IMR-90 (cell line): Measurements from ENCODE around the gene STRN4. TPM values are rescaled to one million over a fixed set of nuclear protein-coding genes. Genes with fewer than 3 reads are reported as not detected.

Experiments used
- ATAC-seq: fragments of 200-7000 bp; cut with Tn5 transposase; 2 replicates; pipeline ENCODE4 v1.9.1; 2020; ENCODE audit warnings: low read depth, mild to moderate bottlenecking, moderate library complexity
- BruUV-seq: library from RNA; stranded (reverse); fragments of 400-500 nt; replicated peaks from 2 replicates; lab custom pipeline; 2021; lab: Mats Ljungman, UMichigan
- CTCF ChIA-PET: fragments of 300-600 bp; formaldehyde crosslinking; extraction: SDS; loops from one replicate; lab custom pipeline; 2021; ENCODE audit warnings: antibody characterized with exemption; lab: Yijun Ruan, JAX
- POLR2A ChIA-PET: fragments of 300-600 bp; sonication (Branson Sonifier 250); formaldehyde crosslinking; loops from one replicate; lab custom pipeline; 2022; ENCODE audit warnings: antibody characterized with exemption; ENCODE audit not compliant: unreplicated experiment; lab: Charles Lee
- DNase-seq: peaks from one replicate; pipeline ENCODE4 v3.0.0; 2013
- H2AFZ ChIP-seq: replicated peaks from 2 replicates; pipeline ENCODE3; 2013; ENCODE audit warnings: low read length, mild to moderate bottlenecking; ENCODE audit not compliant: poor library complexity
- H2AK5ac ChIP-seq: 2 replicates; pipeline ENCODE4 v1.6.1; 2013; ENCODE audit warnings: low read depth, low read length, inconsistent platforms
- H2AK9ac ChIP-seq: replicated peaks from 2 replicates; pipeline ENCODE3; 2013; ENCODE audit warnings: mild to moderate bottlenecking, low read depth, low read length, moderate library complexity; ENCODE audit not compliant: poor library complexity
- H2BK120ac ChIP-seq: 2 replicates; pipeline ENCODE4 v1.6.1; 2013; ENCODE audit warnings: low read depth, low read length, inconsistent platforms
- H2BK15ac ChIP-seq: 3 replicates; pipeline ENCODE4 v1.6.1; 2013; ENCODE audit warnings: low read depth, low read length, inconsistent platforms
- H2BK20ac ChIP-seq: 2 replicates; pipeline ENCODE4 v1.6.1; 2013; ENCODE audit warnings: low read depth, mild to moderate bottlenecking, inconsistent platforms, low read length, moderate library complexity
- H2BK5ac ChIP-seq: 2 replicates; pipeline ENCODE4 v1.6.1; 2013; ENCODE audit warnings: mild to moderate bottlenecking, low read depth, low read length, inconsistent platforms; ENCODE audit not compliant: poor library complexity, severe bottlenecking
- H3K14ac ChIP-seq: replicated peaks from 2 replicates; pipeline ENCODE4 v1.6.1; 2013; ENCODE audit warnings: low read depth, low read length, inconsistent platforms
- H3K18ac ChIP-seq: 2 replicates; pipeline ENCODE4 v1.6.1; 2013; ENCODE audit warnings: low read depth, low read length, control low read depth
- H3K23ac ChIP-seq: 2 replicates; pipeline ENCODE4 v1.6.1; 2013; ENCODE audit warnings: low read depth, low read length, inconsistent platforms
- H3K27ac ChIP-seq: 2 replicates; pipeline ENCODE4 v1.5.1; 2013; ENCODE audit warnings: mild to moderate bottlenecking, control low read depth, low read length; ENCODE audit not compliant: insufficient read depth
- H3K27me3 ChIP-seq: 2 replicates; pipeline ENCODE4 v1.6.1; 2013; ENCODE audit warnings: low read length; ENCODE audit not compliant: control insufficient read depth, insufficient read depth
- H3K36me3 ChIP-seq: 2 replicates; pipeline ENCODE4 v1.6.1; 2013; ENCODE audit warnings: low read length, mixed read lengths; ENCODE audit not compliant: control insufficient read depth, insufficient read depth
- H3K4ac ChIP-seq: 2 replicates; pipeline ENCODE4 v1.6.1; 2013; ENCODE audit warnings: low read depth, low read length, inconsistent platforms
- H3K4me1 ChIP-seq: 2 replicates; pipeline ENCODE4 v1.6.1; 2013; ENCODE audit warnings: low read length, mixed read lengths; ENCODE audit not compliant: control insufficient read depth, insufficient read depth
- H3K4me2 ChIP-seq: 2 replicates; pipeline ENCODE4 v1.6.1; 2013; ENCODE audit warnings: low read depth, mild to moderate bottlenecking, control low read depth, low read length, moderate library complexity
- H3K4me3 ChIP-seq: 2 replicates; pipeline ENCODE4 v1.5.1; 2013; ENCODE audit warnings: low read depth, mild to moderate bottlenecking, control low read depth, low read length, moderate library complexity; ENCODE audit not compliant: insufficient read depth
- H3K56ac ChIP-seq: 2 replicates; pipeline ENCODE4 v1.6.1; 2013; ENCODE audit warnings: low read length, inconsistent platforms; ENCODE audit not compliant: insufficient read depth; ENCODE audit errors: extremely low read depth
- H3K79me1 ChIP-seq, 2 experiments: 2 replicates each; pipeline ENCODE4 v1.6.1; 2013; ENCODE audit warnings: low read length in 2 of 2, inconsistent platforms in 1 of 2, low read depth in 1 of 2
- H3K9ac ChIP-seq: 2 replicates; pipeline ENCODE4 v1.6.1; 2013; ENCODE audit warnings: low read depth, low read length, control low read depth
- H3K9me1 ChIP-seq: 2 replicates; pipeline ENCODE4 v1.6.1; 2013; ENCODE audit warnings: low read length, inconsistent platforms; ENCODE audit not compliant: insufficient read depth
- H3K9me3 ChIP-seq: 2 replicates; pipeline ENCODE4 v1.6.1; 2013; ENCODE audit warnings: low read length; ENCODE audit not compliant: control insufficient read depth, insufficient read depth
- H4K20me1 ChIP-seq: 2 replicates; pipeline ENCODE4 v1.6.1; 2013; ENCODE audit warnings: low read length, inconsistent platforms; ENCODE audit not compliant: insufficient read depth
- H4K5ac ChIP-seq: 2 replicates; pipeline ENCODE4 v1.6.1; 2013; ENCODE audit warnings: mild to moderate bottlenecking, low read depth, low read length, control low read depth
- H4K8ac ChIP-seq, 2 experiments: 2 replicates each; pipeline ENCODE4 v1.6.1; 2013; ENCODE audit warnings: low read depth in 2 of 2, low read length in 2 of 2, control low read depth in 1 of 2, inconsistent platforms in 1 of 2
- H4K91ac ChIP-seq: 2 replicates; pipeline ENCODE4 v1.6.1; 2013; ENCODE audit warnings: low read depth, low read length, inconsistent platforms; ENCODE audit not compliant: insufficient read depth
- BHLHE40 ChIP-seq: fragments of 150-350 bp; IDR thresholded peaks from 2 replicates; pipeline ENCODE4 v1.6.1; 2016; ENCODE audit warnings: mild to moderate bottlenecking, low read depth, low read length
- CHD1 ChIP-seq: IDR thresholded peaks from 2 replicates; pipeline ENCODE4 v1.6.1; 2012; ENCODE audit warnings: low read depth, low read length, improper control_type of control experiment
- MAZ ChIP-seq: IDR thresholded peaks from 2 replicates; pipeline ENCODE4 v1.6.1; 2012; ENCODE audit warnings: low read depth, mild to moderate bottlenecking, low read length, improper control_type of control experiment, moderate library complexity, borderline replicate concordance
- MXI1 ChIP-seq: IDR thresholded peaks from 2 replicates; pipeline ENCODE4 v1.6.1; 2012; ENCODE audit warnings: low read depth, mild to moderate bottlenecking, low read length, moderate library complexity, borderline replicate concordance
- RCOR1 ChIP-seq: IDR thresholded peaks from 2 replicates; pipeline ENCODE4 v1.6.1; 2012; ENCODE audit warnings: mild to moderate bottlenecking, low read length, improper control_type of control experiment; ENCODE audit not compliant: insufficient replicate concordance
- RFX5 ChIP-seq: IDR thresholded peaks from 2 replicates; pipeline ENCODE4 v1.8.0; 2012; ENCODE audit warnings: low read depth, mild to moderate bottlenecking, low read length, moderate library complexity
- SMC3 ChIP-seq: fragments of 150-350 bp; IDR thresholded peaks from 2 replicates; pipeline ENCODE4 v1.6.1; 2016; ENCODE audit warnings: low read depth, mild to moderate bottlenecking, antibody characterized with exemption, low read length, moderate library complexity
- USF2 ChIP-seq: fragments of 150-350 bp; IDR thresholded peaks from 2 replicates; pipeline ENCODE4 v1.6.1; 2017; ENCODE audit warnings: mild to moderate bottlenecking, antibody characterized with exemption, low read length, low read depth
- WGBS, 2 experiments: methylation state at CpG; one replicate each; pipeline versions ENCODE4 v1.1.5 to v1.1.7; 2013; ENCODE audit warnings: missing lambda C conversion rate in 2 of 2; ENCODE audit not compliant: insufficient read length in 1 of 2; ENCODE audit errors: extremely low coverage in 2 of 2; 5-methylcytosine and 5-hydroxymethylcytosine counted together
- dilution Hi-C: fragments of 300-500 bp; cut with HindIII; formaldehyde crosslinking; loops from one replicate; pipeline ENCODE4 v1.14.3; 2018; ENCODE audit warnings: low sequenced_read_pairs; ENCODE audit not compliant: unreplicated experiment
- in situ Hi-C: fragments of 300-500 bp; cut with MboI; formaldehyde crosslinking; loops from 3 replicates; pipeline ENCODE4 v1.14.3; 2019; ENCODE audit warnings: low sequenced_read_pairs, inconsistent platforms, mixed read lengths
- intact Hi-C: fragments of 100-400 bp; cut with micrococcal nuclease; formaldehyde crosslinking; loops from 2 replicates; pipeline ENCODE4 v1.10.0; 2022
- polyA plus RNA-seq, 3 experiments: library from polyadenylated mRNA; depleted of rRNA; stranded (reverse); fragments of >200 nt; gene quantifications; 2 replicates each; pipeline ENCODE4 v1.2.3, GENCODE V29; 2012; ENCODE audit warnings: low replicate concordance in 1 of 3
- total RNA-seq: library from RNA; depleted of rRNA; stranded (reverse); fragments of >200 nt; gene quantifications from 2 replicates; pipeline ENCODE4 v1.2.3, GENCODE V29; 2012

STRN4 gene
- total and polyA plus RNA-seq, 2 of the 4 experiments (the other 2 are of a cell fraction), result 36.7 to 112 TPM

GRCh38 chr19:46720503-46721239, 25.6 kb downstream of the STRN4 start:
- Histone ChIP-seq H3K56ac (no peak overlapping the region), H3K4me3 (no peak overlapping the region), H3K4me2 (no peak overlapping the region), H3K27me3 (no peaks in the 10 kb centered on the region), H3K23ac (no peak overlapping the region), H2AK9ac (no peak overlapping the region), H3K9me3 (no peaks in the 10 kb centered on the region), H3K9me1 (no peaks in the 10 kb centered on the region), H4K20me1 (peaks cover 3% of the 10 kb centered on the region; the same call in 1 of the 2 replicates), H3K14ac (no peak overlapping the region), H3K9ac (no peak overlapping the region), H3K36me3 (peaks cover 55% of the 10 kb centered on the region), H3K27ac (no peak overlapping the region), H4K5ac (no peak overlapping the region), H2BK20ac (no peak overlapping the region), H3K79me1 (peaks cover 12 to 39% of the 10 kb centered on the region in 2 experiments), H2BK15ac (no peak overlapping the region), H3K4ac (no peak overlapping the region), H2AFZ (no peak overlapping the region), H2BK5ac (no peak overlapping the region), H2AK5ac (no peak overlapping the region), H3K4me1 (peaks cover 3% of the 10 kb centered on the region; the same call in 1 of the 2 replicates), H4K8ac (no peak overlapping the region), H4K91ac (no peak overlapping the region), H3K18ac (no peak overlapping the region), H2BK120ac (no peak overlapping the region)
- no peak for DNase-seq
- no TSS peak for BruUV-seq
- intact Hi-C loops (no loop called here), dilution Hi-C loops (no loop called here), in situ Hi-C loops (no loop called here)
- 93% methylated on average over 14 of the region's 22 CpGs; no CpG with 5 or more reads in 1 of the 2 experiments for WGBS, 2 experiments
- POLR2A ChIA-PET, result no interaction called here
- CTCF ChIA-PET, result no interaction called here
- TF ChIP-seq RFX5 (no peak), USF2 (no peak), MXI1 (no peak), CHD1 (no peak), RCOR1 (no peak), BHLHE40 (no peak), SMC3 (no peak), MAZ (no peak)
- no peak for ATAC-seq
